HG02642 (cell line): Measurements from ENCODE around the gene GCFC2.
A peak's percentile ranks its signal among the peaks of the same experiment; 100 is the strongest.
"Not testable (repeated sequence)": the region's sequence is repeated elsewhere in the genome, so short reads cannot be mapped to it uniquely, and the experiment has no call there.

Experiments
- ATAC-seq: cut with Tn5 transposase; IDR thresholded peaks from one replicate; pipeline ENCODE4 v1.9.1; 2021; ENCODE audit warnings: mild to moderate bottlenecking; ENCODE audit not compliant: unreplicated experiment, poor library complexity

GCFC2 gene

DNA sequence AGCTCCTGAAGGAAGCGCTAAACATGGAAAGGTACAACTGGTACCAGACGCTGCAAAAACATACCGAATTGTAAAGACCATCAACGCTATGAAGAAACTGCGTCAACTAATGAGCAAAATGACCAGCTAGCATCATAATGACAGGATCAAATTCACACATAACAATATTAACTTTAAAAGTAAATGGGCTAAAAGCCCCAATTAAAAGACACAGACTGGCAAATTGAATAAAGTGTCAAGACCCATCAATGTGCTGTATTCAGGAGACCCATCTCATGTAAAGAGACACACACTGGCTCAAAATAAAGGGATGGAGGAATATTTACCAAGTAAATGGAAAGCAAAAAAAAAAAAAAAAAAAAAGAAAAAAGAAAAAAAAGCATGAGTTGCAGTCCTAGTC, 27.3 kb downstream of the GCFC2 start:
- ATAC-seq = not testable (repeated sequence)

DNA sequence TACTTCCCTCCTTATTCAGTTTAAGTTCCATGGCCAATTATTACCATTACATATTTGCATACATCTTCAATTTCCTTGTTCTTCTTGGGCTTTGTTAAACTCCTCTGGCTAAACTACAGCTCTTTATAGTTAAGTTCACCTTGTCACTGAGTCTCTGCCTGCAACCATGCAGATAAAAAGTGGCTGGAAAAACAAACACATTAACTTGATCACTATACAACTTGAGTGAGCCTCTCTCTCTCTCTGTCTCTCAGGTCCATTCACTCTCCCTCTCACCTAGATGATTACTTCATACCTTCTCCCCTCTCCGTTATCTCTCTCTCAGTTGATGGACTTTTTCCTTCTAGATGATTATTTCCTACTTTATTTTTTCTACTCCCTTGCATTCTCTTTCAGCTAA, 30.3 kb downstream of the GCFC2 start:
- no peak for ATAC-seq

DNA sequence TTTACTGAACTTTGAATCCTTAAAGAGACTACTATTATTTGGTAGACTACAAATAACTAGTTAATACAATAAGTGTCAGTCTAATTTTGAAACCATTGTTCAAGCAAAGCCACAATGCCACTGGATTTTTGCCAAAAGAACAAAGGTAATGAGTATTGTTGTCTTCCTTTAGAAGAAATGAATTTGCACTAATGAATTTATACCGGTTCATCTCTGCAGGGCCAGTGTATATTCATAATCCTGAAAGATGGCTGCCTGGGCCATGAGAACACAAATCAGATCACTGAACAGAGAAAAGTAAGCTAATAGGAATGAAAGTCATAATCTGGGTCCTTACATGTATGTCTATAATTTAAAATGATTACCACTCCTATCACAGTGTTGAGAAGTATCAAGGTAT, 31.2 kb downstream of the GCFC2 start:
- no peak for ATAC-seq

DNA sequence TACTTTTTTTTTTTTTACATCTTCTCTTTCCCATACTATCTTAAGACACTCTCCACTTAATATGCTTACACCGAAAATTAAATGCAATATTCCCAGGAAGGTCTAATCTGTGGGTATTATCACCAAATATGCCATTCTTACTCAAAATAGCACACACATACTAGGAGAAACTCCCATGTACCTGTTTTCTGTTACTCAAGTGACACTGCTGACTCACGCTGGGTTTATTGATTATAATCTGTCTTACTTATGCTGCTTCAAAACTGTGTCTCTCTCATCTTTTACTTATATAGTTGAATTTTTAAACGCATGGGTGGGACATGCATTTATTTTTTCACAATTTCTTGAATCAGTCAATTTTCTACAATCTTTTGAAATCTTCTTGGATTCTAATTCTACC, 34.3 kb downstream of the GCFC2 start:
- no peak for ATAC-seq

DNA sequence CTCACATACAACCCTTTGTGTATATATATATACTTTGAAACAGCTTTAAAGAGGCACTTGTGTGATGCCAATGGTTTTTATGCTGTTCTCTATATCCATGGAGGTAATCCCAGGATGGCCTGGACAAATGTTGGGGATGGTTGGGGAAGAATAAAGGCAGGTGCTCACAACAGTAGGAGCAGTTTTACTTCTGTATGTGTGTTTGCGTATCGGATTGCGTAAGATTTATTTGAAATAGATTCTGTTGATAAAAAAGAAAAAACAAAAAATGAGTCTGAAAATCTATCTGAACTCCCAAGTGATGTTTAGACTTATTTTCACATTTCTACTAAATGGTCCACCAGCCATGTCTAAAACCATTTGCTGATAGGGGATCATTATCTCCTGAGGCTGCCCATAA, 34.8 kb downstream of the GCFC2 start:
- no peak for ATAC-seq

DNA sequence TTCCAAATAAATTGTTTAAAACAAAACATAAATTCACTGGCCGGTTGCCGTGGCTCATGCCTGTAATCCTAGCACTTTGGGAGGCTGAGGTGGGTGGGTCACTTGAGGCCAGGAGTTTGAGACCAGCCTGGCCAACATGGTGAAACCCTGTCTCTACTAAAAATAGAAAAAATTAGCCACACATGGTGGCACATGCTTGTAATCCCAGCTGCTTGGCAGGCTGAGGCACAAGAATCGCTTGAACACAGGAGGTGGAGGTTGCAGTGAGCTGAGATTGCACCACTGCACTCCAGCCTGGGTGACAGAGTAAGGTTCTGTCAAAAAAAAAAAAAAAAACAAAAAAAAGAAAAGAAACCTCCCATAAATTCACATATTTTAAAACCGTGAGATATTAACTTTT, 35.3 kb downstream of the GCFC2 start:
- not testable (repeated sequence) for ATAC-seq

DNA sequence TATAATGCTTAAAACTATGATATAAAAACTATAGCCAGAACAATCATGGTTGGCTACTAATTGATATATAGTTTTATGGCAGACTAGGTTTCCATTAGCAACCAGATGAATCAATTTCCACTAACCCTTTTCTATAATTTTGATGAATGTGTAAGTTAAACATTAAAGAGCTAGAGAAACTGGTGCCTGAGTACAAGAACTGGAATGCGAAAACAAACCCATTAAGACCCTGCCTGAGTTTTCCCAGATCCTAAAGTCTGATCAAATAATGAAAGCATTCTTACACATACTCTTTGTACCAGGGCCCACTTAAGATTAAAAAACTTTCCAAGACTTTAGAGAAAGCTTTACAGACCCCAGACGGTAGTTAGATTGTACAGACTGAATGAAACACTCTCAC, 42.8 kb downstream of the GCFC2 start:
- no peak for ATAC-seq

DNA sequence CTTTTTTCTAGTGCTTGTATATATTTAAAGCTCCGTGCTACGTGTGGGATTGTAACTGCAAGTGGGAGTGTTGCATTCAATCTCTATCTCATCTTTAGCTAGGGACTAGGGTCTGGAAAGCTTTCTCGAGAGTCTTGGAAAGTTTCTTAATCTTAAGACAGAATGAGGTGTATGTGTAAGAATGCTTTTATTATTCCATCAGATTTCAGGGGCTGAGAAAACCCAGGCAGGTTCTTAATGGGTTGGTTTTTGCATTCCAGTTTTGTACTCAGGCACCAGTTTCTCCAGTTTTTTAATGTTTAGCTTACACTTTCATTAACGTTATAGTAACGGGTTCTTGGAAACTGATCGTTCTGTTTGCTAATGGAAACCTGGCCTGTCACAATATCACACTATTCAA, 43.8 kb downstream of the GCFC2 start:
- ATAC-seq = no peak

DNA sequence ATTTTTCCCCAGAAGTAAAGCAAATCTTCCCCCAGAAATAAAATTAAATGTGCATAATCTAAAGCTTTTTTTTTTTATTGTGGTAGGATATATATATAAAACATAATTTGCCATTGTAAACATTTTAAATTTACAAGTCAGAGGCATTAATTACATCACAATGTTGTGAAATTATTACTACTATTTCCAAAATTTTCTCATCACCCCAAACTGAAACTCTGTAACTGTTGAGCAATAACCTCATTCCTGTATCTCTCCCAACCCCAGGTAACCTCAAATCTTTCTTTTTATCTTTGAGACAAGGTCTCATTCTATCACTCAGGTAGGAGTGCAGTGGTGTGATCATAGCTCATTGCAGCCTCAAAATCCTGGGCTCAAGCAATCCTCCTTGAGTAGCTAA, 52.9 kb downstream of the GCFC2 start:
- no peak for ATAC-seq

DNA sequence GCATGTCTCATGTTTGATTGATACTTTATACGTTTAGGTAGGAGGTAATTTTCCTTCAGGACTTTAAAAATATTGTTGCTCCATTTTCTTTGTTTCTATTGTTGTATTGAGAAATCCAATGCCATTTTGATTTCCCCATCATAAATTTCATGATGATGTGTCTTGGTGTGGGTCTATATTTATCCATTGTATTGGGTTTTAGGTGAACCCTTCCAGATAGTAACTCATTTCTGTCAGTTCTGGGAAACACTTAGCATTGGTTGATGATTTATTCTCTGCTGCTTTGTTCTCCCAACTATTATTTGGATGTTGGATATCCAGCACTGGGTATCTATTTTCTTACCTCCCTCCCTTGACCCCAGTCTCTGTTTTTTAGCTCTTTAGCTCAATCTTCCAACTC, 54.2 kb downstream of the GCFC2 start:
- ATAC-seq = no peak

DNA sequence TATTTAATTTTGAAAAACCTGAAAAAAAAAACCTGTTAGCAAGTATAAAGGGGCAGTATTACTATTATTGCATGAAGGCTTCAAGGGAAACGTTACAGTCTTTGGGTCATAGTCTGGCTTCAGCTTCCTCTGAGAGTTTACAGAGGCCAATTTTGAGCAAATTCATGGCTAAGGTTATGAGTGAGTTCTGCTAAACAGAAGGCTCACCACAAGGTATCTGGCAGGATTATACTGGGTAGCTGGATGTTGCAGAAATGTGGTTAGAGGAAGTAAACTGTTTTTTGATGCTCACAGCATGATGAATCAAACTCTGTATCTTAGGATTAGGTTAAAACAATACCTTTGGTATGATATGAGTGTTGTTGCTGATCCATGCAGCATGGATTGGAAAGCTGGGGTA, 54.9 kb downstream of the GCFC2 start:
- ATAC-seq = no peak

DNA sequence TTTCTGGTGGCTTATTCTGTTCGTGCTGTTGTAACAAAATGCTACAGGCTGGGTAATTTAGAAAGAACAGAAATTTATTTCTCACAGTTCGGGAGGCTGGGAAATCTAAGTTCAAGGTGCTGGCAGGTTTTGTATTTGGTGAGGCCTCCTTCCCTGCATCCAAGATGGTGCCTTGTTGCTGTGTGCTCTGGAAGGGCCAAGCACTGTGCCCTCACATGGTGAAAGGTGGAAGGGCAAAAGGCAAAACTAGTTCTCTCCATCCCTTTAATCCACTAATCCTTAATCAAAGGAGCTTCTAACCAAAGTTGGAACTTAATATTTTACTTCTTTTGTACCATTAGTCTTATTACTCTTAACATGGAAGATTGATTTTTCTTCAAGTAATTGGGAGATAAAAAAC, 56.7 kb downstream of the GCFC2 start:
- no peak for ATAC-seq

DNA sequence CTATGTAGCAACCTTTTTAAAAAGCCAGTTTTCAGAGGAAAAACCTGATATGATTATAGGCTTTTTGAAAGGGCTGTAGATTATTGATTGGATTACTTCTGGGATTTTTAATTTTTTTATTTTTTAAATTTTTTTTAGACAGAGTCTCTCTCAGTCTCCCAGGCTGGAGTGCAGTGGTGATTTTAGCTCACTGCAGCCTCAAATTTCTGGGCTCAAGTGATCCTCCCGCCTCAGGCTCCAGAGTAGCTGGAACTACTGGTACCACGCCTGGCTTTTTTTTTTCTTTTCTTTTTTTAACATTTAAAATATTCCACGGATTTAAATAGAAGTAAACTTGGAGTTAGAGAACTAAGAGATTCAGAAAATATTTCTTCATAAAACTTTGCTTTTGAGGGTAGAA, 62.9 kb downstream of the GCFC2 start:
- no peak for ATAC-seq

DNA sequence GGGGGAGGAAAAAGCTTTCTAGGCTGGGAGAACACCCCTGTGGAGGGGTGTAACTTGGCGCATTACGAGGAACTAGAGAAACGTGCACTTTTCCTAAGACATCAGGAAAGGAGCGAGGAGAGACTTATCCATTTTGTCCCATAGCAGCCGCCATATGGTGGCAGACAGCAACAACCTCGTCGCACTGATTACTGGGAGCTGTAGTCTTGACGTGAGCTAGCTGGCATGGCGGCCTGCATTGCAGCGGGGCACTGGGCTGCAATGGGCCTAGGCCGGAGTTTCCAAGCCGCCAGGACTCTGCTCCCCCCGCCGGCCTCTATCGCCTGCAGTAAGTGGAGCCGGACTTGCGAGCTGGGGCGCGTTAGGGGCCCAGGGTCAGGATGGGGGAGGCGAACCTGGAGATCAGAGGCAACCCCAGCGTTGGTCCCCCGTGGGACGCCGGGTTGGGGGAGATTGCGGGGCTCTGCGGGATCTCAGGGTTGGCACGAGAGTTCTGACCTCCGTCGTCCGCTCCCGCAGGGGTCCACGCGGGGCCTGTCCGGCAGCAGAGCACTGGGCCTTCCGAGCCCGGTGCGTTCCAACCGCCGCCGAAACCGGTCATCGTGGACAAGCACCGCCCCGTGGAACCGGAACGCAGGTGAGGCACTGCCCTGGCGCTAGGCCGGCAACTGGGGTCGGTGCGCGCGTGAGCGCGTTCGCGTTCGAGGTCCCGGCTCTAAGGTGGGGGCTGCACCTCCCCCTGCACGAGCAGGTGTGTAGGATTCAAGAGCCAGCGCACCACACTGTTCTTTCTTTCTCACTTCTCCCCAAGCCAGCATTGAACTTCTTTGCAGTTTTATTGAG, 63.9 kb downstream of the GCFC2 start, which contains the start of gene MRPL19:
TSS of gene MRPL19 (plus strand) at position 201 of the 843 bp plus-strand sequence. CDS start at position 226, 25 bp downstream.
- ATAC-seq = peak; percentile 96

DNA sequence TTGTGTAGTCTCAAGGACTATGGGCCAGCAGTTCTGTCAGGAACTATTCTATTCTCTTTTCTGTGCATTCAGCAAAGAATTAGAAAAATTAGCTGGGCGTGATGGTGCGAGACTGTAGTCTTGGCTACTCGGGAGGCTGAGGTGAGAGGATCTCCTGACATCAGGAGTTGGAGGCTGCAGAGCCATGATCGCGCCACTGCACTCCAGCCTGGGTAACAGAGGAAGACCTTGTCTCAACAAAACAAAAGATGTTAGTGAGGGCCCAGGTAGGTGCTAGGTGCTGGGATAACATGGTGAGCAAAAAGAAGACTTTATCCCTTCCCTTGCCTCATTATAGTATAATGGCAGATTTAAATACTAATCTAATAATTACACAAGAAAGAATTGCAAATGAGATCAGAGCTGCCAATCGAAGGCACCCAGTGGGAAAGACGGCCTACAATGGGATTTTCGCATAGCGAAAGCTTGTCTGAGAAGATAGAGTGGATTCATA, 64.6 kb downstream of the GCFC2 start:
- no peak for ATAC-seq

DNA sequence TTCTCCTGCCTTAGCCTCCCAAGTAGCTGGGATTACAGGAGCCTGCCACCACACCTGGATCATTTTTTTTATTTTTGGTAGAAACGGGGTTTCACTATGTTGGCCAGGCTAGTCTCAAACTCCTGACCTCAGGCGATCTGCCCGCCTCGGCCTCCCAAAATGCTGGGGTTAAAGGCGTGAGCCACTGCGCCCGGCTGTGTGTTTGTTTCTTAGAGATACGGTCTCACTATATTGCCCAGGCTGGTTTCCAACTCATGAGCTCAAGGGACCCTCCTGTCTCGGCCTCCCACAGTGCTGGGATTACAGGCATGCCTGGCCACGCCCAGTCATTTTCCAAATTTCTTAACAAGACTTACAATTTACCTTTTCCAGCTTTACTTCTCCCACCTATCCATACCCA, 65.1 kb downstream of the GCFC2 start:
- ATAC-seq = no peak

DNA sequence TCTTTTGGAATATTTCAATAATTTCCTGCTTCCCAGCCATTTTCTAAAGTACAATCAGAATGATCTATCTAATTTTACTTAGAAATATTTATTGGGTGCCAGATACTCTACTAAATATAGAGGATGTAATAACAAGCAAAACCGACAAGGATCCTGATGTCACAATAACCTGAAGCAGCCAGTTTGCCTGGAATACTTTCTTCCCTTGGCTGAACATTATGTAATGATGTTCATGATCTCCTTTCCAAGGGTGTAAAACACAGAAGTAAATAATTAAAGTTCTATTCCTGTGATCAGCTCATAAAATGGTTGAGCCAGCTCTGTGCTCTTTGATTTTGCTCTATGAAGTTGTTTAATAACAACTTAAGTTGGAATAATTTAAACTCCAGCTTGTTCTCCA, 66.7 kb downstream of the GCFC2 start:
- ATAC-seq = no peak

DNA sequence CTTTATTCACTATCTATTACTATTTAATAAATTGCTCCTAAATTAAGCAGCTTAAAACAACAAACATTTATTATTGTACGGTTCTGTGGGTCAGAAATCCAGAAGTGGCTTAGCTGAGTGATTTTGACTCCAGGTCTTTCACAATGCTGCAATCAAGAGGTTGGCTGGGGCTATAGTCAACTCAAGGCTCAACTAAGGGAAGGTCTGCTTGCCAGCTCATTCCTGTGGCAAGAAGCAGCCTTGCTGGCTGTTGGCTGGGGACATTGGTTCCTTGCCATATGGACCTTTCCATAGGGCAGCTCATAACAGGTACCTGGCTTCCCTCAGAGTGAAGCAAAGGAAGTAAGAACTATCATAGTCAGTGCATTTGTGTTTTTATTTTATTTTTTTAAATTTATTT, 69.1 kb downstream of the GCFC2 start:
- no peak for ATAC-seq

DNA sequence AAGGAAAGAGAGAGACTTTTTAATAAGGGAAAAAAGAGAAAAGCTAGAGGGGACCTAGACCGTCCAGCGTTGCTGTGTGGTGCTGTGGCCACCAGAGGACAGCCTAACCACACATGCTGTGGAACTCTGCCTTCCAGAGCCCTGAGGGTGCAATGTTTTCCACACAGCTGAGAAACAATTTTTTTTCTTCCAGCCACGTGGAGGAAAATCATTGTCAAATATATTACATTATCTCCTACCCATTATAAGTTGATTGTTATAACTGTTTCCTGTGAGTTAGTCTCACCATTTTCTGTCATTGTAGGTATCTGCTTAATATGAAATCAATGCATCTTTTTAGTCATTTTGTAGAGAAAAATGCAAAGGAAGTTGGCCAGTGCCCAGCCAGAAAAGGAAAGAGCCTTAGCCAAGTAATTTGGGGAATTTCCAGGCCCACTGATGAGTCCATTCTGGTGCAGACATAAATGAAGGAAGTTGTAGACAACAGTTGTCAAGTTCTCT, 70.0 kb downstream of the GCFC2 start:
- peak; percentile 98 for ATAC-seq

DNA sequence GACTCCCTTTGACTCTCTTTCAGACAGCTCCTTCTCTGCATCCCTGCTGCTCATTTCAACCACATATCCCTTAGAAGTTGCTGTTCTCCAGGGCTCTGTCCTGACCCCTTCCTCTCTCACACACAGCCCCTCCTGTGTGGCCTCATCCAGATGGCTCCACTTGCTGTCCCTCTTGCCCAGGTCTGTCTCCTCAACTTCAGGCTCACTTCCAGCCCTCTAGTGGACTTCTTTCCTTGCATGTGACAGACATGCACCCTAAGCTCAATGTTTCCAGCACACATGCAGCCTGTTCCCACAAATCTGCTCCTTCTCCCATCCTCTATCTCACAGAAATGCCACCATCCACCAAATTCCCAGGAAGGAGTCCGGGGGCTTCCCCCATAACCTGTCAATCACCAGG, 73.1 kb downstream of the GCFC2 start:
- no peak for ATAC-seq

DNA sequence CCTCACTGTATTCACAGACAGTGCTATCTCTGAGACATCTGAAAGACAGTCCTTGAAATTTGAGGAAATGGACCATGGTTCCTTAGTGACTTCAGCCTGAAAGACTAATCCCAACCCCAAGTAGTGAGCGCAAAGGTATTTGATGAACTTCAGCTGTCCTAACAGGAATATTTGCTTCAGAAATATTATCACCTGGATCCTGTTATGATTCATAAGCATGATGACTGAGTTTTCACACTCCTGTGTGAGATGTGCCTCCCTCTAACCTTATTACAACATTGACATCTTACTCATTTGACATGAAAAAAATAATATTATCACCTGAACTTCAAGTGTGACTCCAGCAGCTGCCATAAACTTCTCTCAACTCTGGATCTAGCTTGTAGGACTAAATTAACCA, 75.8 kb downstream of the GCFC2 start:
- no peak for ATAC-seq

DNA sequence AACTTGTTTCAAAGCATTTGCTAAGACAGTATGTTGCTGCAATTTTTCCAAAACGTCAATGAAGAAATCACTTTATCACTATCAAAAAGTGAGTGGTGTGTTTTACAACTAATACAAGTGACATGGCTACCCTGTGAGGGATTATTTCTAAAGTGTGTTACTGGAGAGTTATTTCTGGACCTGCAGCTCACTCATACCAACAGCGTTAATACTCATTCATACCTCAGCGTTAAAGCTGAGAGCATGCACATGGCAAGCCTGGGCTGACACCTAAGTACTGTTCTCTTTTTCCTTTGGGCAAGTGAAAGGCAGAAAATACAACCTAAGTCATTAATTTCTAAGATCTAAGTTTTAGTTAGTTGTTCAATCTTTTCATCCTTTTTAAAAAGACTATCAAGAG, 77.1 kb downstream of the GCFC2 start:
- ATAC-seq = no peak
